Psoas muscle (tissue), 8 donors: ENCODE measurements around the gene NR2F2. TPM values are rescaled to one million over a fixed set of nuclear protein-coding genes. Genes with fewer than 3 reads are reported as not detected.

Source experiments
- ATAC-seq, 4 donors: fragments of 200-7000 bp; cut with Tn5 transposase; one replicate each; pipeline ENCODE4 v1.9.1; 2020; ENCODE audit warnings: moderate library complexity in 3 of 4, mild to moderate bottlenecking in 2 of 4
- DNase-seq, 2 donors: peaks; one replicate each; pipeline ENCODE4 v3.0.0-alpha.2; 2020
- H3K27ac ChIP-seq: fragments of 200-600 bp; one replicate; pipeline ENCODE4 v1.8.0; 2022
- H3K27me3 ChIP-seq, 3 donors: fragments of 200-600 bp in 1 of 3; one replicate each; pipeline versions ENCODE4 v1.6.1 to v1.8.0; 2013 to 2022; ENCODE audit warnings: low read length in 2 of 3, mild to moderate bottlenecking in 2 of 3, moderate library complexity in 1 of 3; ENCODE audit not compliant: insufficient read depth in 3 of 3
- H3K36me3 ChIP-seq, 2 donors: fragments of 200-600 bp in 1 of 2; one replicate each; pipeline versions ENCODE4 v1.6.1 to v1.8.0; 2013 to 2022; ENCODE audit warnings: low read depth in 1 of 2, mild to moderate bottlenecking in 1 of 2, moderate library complexity in 1 of 2; ENCODE audit not compliant: insufficient read depth in 1 of 2
- H3K4me1 ChIP-seq: fragments of 200-600 bp; one replicate; pipeline ENCODE4 v1.8.0; 2022
- H3K4me3 ChIP-seq: fragments of 200-600 bp; one replicate; pipeline ENCODE4 v1.8.0; 2022; ENCODE audit warnings: mild to moderate bottlenecking
- H3K9me3 ChIP-seq: fragments of 200-600 bp; one replicate; pipeline ENCODE4 v1.8.0; 2022
- CTCF ChIP-seq: fragments of 200-600 bp; IDR thresholded peaks from one replicate; pipeline ENCODE4 v1.8.0; 2022; ENCODE audit warnings: antibody characterized with exemption
- WGBS, 3 donors: extraction: QIAGEN DNeasy Blood & Tissue Kit; methylation state at CpG; one replicate each; pipeline versions ENCODE4 v1.1.6 to v1.1.7; 2013; 5-methylcytosine and 5-hydroxymethylcytosine counted together
- intact Hi-C, 2 donors: fragments of 100-400 bp; cut with DNase I; formaldehyde crosslinking; loops; one replicate each; pipeline versions ENCODE4 v1.11.0 to v1.14.2; 2022
- polyA plus RNA-seq, 3 donors: library from polyadenylated mRNA; stranded (reverse); fragments of 200-250 nt; gene quantifications; one replicate each; pipeline ENCODE4 v1.2.3, GENCODE V29; 2013
- total RNA-seq, 4 donors: library from RNA; stranded (reverse); fragmentation: NEBNext Ultra II Directional in 2 of 4; extraction: Animal tissue kit (Norgen Biotek cat#: 25700) in 2 of 4; gene quantifications; one replicate each; pipeline versions ENCODE4 v1.2.1 to v1.2.4, GENCODE V29; 2021 to 2023
- donor health status: healthy with polysubstance abuse.
- donor health status: DM: no; HTN: no; CAD: no; lungs with moderate emphysema.
- donor health status: Bipolar disorder and iron deficiency.
- donor health status: healthy.
- donor health status: DM: yes; HTN: yes; CAD: no.
- donor health status: DM: no; HTN: no; CAD: no.
- donor health status: DM: no; HTN: no; CAD: no.
- donor health status: DM: yes; HTN: yes; CAD: no.

Gene NR2F2
- total and polyA plus RNA-seq, 7 donors, result 10.3 to 20.1 (median 14.7) TPM

- Histone ChIP-seq H3K27me3 (peaks cover 0 to 7% (median 6%) of the 10 kb centered on the region in 3 donors), H3K9me3 (no peaks in the 10 kb centered on the region), H3K36me3 (no peaks in the 10 kb centered on the region), H3K27ac (no peak overlapping the region), H3K4me1 (no peaks in the 10 kb centered on the region), H3K4me3 (no peak overlapping the region)
- DNase-seq, result no peak
- WGBS, 3 donors, result 92 to 93% (median 93%) methylated on average over 5 of the region's 5 CpGs
- intact Hi-C loops, result no loop called here
- no peak for TF ChIP-seq CTCF
- no peak for ATAC-seq
These were observed 18.6 kb upstream of the NR2F2 start for GRCh38 chr15:96311956-96312294.

GRCh38 chr15:96312641-96313335 lies 17.7 kb upstream of the NR2F2 start:
- 76 to 83% (median 77%) methylated on average over 4 of the region's 4 CpGs for WGBS, 3 donors
- no peak overlapping the region for H3K4me3 ChIP-seq
- TF ChIP-seq CTCF, result no peak
- H3K27me3 ChIP-seq, result peaks cover 2 to 14% (median 7%) of the 10 kb centered on the region in 3 donors
- no peak for DNase-seq
- H3K36me3 ChIP-seq, result no peaks in the 10 kb centered on the region
- no peaks in the 10 kb centered on the region for H3K4me1 ChIP-seq
- H3K9me3 ChIP-seq, result no peaks in the 10 kb centered on the region
- intact Hi-C loops, result no loop called here
- H3K27ac ChIP-seq, result no peak overlapping the region
- ATAC-seq, result no peak

GRCh38 chr15:96314518-96314917 lies 16.0 kb upstream of the NR2F2 start:
- intact Hi-C loops, result no loop called here
- H3K27me3 ChIP-seq, result peaks cover 2 to 31% (median 7%) of the 10 kb centered on the region in 3 donors
- TF ChIP-seq CTCF, result no peak
- no peak for DNase-seq
- H3K4me3 ChIP-seq, result no peak overlapping the region
- H3K27ac ChIP-seq, result no peak overlapping the region
- no peaks in the 10 kb centered on the region for H3K9me3 ChIP-seq
- no peaks in the 10 kb centered on the region for H3K36me3 ChIP-seq
- ATAC-seq, result no peak
- no peaks in the 10 kb centered on the region for H3K4me1 ChIP-seq

- no peak for ATAC-seq
- DNase-seq, result no peak
- Histone ChIP-seq H3K27me3 (peaks cover 2 to 36% (median 7%) of the 10 kb centered on the region in 3 donors), H3K9me3 (no peaks in the 10 kb centered on the region), H3K4me1 (no peaks in the 10 kb centered on the region), H3K4me3 (no peak overlapping the region), H3K27ac (no peak overlapping the region), H3K36me3 (no peaks in the 10 kb centered on the region)
- TF ChIP-seq CTCF, result no peak
- intact Hi-C loops, result no loop called here
- WGBS, 3 donors, result 84 to 88% (median 86%) methylated on average over 1 of the region's 1 CpG
These were observed 15.5 kb upstream of the NR2F2 start for GRCh38 chr15:96314963-96315362.
